ENCODE measurements around the gene ZCCHC24. TPM values are rescaled to one million over a fixed set of nuclear protein-coding genes. Genes with fewer than 3 reads are reported as not detected.
"Not testable (repeated sequence)": the region's sequence is repeated elsewhere in the genome, so short reads cannot be mapped to it uniquely, and the experiment has no call there.

The ZCCHC24 gene
- polyA plus RNA-seq, 1 donor from 2014 or later, result 0.80 TPM

- H3K27me3 Mint-ChIP-seq, result no peaks in the 10 kb centered on the region
- H3K27ac Mint-ChIP-seq, result no peak overlapping the region
- H3K36me3 Mint-ChIP-seq, result peaks cover 2% of the 10 kb centered on the region
- no peaks in the 10 kb centered on the region for H3K9me3 Mint-ChIP-seq
- H3K4me1 Mint-ChIP-seq, result peaks cover 5 to 10% (median 5%) of the 10 kb centered on the region in 3 donors
- H3K4me3 Mint-ChIP-seq, result no peak overlapping the region
Observed at GRCh38 chr10:79336739-79337138, 108.7 kb downstream of the ZCCHC24 start.

GRCh38 chr10:79336276-79336675, 109.1 kb downstream of the ZCCHC24 start:
- peaks cover 2% of the 10 kb centered on the region for H3K36me3 Mint-ChIP-seq
- H3K9me3 Mint-ChIP-seq, result no peaks in the 10 kb centered on the region
- peak overlapping the region in 1 of 3 donors; percentile 39 for H3K27ac Mint-ChIP-seq

GRCh38 chr10:79335470-79336235, 109.8 kb downstream of the ZCCHC24 start:
- Mint-ChIP-seq H3K36me3 (peaks cover 2% of the 10 kb centered on the region), H3K4me3 (no peak overlapping the region), H3K4me1 (peaks cover 7 to 15% (median 8%) of the 10 kb centered on the region in 3 donors), H3K27ac (peak overlapping the region in 1 of 3 donors; percentile 39), H3K9me3 (no peaks in the 10 kb centered on the region), H3K27me3 (no peaks in the 10 kb centered on the region)

More at GRCh38 chr10:79336276-79336675, 109.1 kb downstream of the ZCCHC24 start:
- peaks cover 7 to 13% (median 8%) of the 10 kb centered on the region in 3 donors for H3K4me1 Mint-ChIP-seq
- no peak overlapping the region for H3K4me3 Mint-ChIP-seq
- H3K27me3 Mint-ChIP-seq, result no peaks in the 10 kb centered on the region

- no peak overlapping the region for H3K27ac Mint-ChIP-seq
Observed at GRCh38 chr10:79335094-79335469, 110.3 kb downstream of the ZCCHC24 start.

GRCh38 chr10:79334573-79334972, 110.9 kb downstream of the ZCCHC24 start:
- H3K4me1 Mint-ChIP-seq, result peaks cover 7 to 14% (median 8%) of the 10 kb centered on the region in 3 donors
- no peak overlapping the region for H3K27ac Mint-ChIP-seq
- peaks cover 2% of the 10 kb centered on the region for H3K36me3 Mint-ChIP-seq
- H3K9me3 Mint-ChIP-seq, result no peaks in the 10 kb centered on the region
- H3K4me3 Mint-ChIP-seq, result no peak overlapping the region
- no peaks in the 10 kb centered on the region for H3K27me3 Mint-ChIP-seq

More at GRCh38 chr10:79335094-79335469, 110.3 kb downstream of the ZCCHC24 start:
- H3K4me1 Mint-ChIP-seq, result peaks cover 7 to 14% (median 8%) of the 10 kb centered on the region in 3 donors
- H3K9me3 Mint-ChIP-seq, result no peaks in the 10 kb centered on the region
- no peak overlapping the region for H3K4me3 Mint-ChIP-seq
- no peaks in the 10 kb centered on the region for H3K27me3 Mint-ChIP-seq
- H3K36me3 Mint-ChIP-seq, result peaks cover 2% of the 10 kb centered on the region

GRCh38 chr10:79333513-79333912, 111.9 kb downstream of the ZCCHC24 start:
- H3K4me1 Mint-ChIP-seq, result peaks cover 7 to 14% (median 8%) of the 10 kb centered on the region in 3 donors
- H3K27ac Mint-ChIP-seq, result no peak overlapping the region
- H3K4me3 Mint-ChIP-seq, result no peak overlapping the region
- H3K27me3 Mint-ChIP-seq, result no peaks in the 10 kb centered on the region
- peaks cover 2% of the 10 kb centered on the region for H3K36me3 Mint-ChIP-seq
- no peaks in the 10 kb centered on the region for H3K9me3 Mint-ChIP-seq

- not testable (repeated sequence) for H3K9me3 Mint-ChIP-seq, H3K27ac Mint-ChIP-seq, H3K4me3 Mint-ChIP-seq, H3K36me3 Mint-ChIP-seq, H3K27me3 Mint-ChIP-seq
- H3K4me1 Mint-ChIP-seq, result peaks cover 7 to 14% (median 8%) of the 10 kb centered on the region in 3 donors
Observed at GRCh38 chr10:79332610-79333315, 112.7 kb downstream of the ZCCHC24 start.

Other genes with a start within 250 kb of the ZCCHC24 start
- gene PPIF, start 98.2 kb downstream of the ZCCHC24 start, polyA plus RNA-seq, result 20.8 TPM
- gene EIF5AL1, start 66.9 kb upstream of the ZCCHC24 start, polyA plus RNA-seq, result 0.18 TPM
- gene SFTPA2, start 114.8 kb upstream of the ZCCHC24 start, polyA plus RNA-seq, result not detected
- gene SFTPA1, start 165.3 kb upstream of the ZCCHC24 start, polyA plus RNA-seq, result not detected